ENCODE measurements around the gene SPTLC2. TPM values are rescaled to one million over a fixed set of nuclear protein-coding genes. Genes with fewer than 3 reads are reported as not detected.
A peak's percentile ranks its signal among the peaks of the same experiment; 100 is the strongest.

Gene SPTLC2
- total and polyA plus RNA-seq, 2 of the 13 experiments (the other 11 are each of a cell fraction or from before 2014, with no cell fraction given) = 17.4 to 17.5 TPM

- no peak for ATAC-seq
- no TSS peak for BruUV-seq (replicated peaks)
- CTCF ChIA-PET (ENCODE audit: low intra/inter-chr PET ratio, low total read pairs) = no interaction called here
Measured at GRCh38 chr14:77511486-77512162, 104.8 kb downstream of the SPTLC2 start.

GRCh38 chr14:77509366-77509765 is 107.1 kb downstream of the SPTLC2 start:
- peaks cover 41% of the 10 kb centered on the region for H3K4me1 ChIP-seq (ENCODE audit: insufficient read depth, low read length)
- no peaks in the 10 kb centered on the region for H3K9me3 ChIP-seq (ENCODE audit: low read length)
- 91% methylated on average over 4 of the region's 4 CpGs for WGBS (ENCODE audit: low lambda C conversion rate)
- H4K20me1 ChIP-seq (ENCODE audit: insufficient read depth, low read length) = no peaks in the 10 kb centered on the region
- intact Hi-C loops (cut with micrococcal nuclease; ENCODE audit: unreplicated experiment) = no loop called here
- in situ Hi-C loops (cut with HindIII; ENCODE audit: extremely low pct_ligation_motif_present, low pct_unique_long_range_greater_than_20kb) = no loop called here
- H3K4me2 ChIP-seq (ENCODE audit: low read depth, low read length) = no peak overlapping the region
- CTCF ChIA-PET (ENCODE audit: low intra/inter-chr PET ratio, low total read pairs) = no interaction called here
- no peak overlapping the region for H3K9ac ChIP-seq (ENCODE audit: insufficient read depth, low read depth, low read length)
- ATAC-seq = no peak
- H2AFZ ChIP-seq (ENCODE audit: low read length) = no peak overlapping the region
- peaks cover 4 to 16% of the 10 kb centered on the region in 2 experiments; a peak in 3 of 5 replicates for H3K36me3 ChIP-seq (replicated peaks in 1 of 2; ENCODE audit: control insufficient read depth in 1 of 2, insufficient read depth in 2 of 2, low read length in 2 of 2)
- H3K4me3 ChIP-seq (replicated peaks in 1 of 3; ENCODE audit: insufficient read depth in 1 of 3, low read depth in 2 of 3, low read length in 3 of 3) = no peak overlapping the region
- TF ChIP-seq ZBTB42 (CRISPR knock-in tag; IDR thresholded peaks at IDR 0.05) (no peak), WIZ (CRISPR knock-in tag; IDR thresholded peaks at IDR 0.05) (no peak), IRX3 (CRISPR knock-in tag; IDR thresholded peaks at IDR 0.05; ENCODE audit: borderline replicate concordance, low read depth) (no peak), ZBTB33 (CRISPR knock-in tag; IDR thresholded peaks at IDR 0.05) (no peak), ATF4 (CRISPR knock-in tag; IDR thresholded peaks at IDR 0.05) (no peak), ZNF790 (CRISPR knock-in tag; IDR thresholded peaks at IDR 0.05; ENCODE audit: borderline replicate concordance) (no peak)
- peak overlapping the region; percentile 62 for H3K27ac ChIP-seq (ENCODE audit: extremely low read length, insufficient read depth, low read length)
- no peaks in the 10 kb centered on the region for H3K27me3 ChIP-seq (ENCODE audit: control insufficient read depth in 1 of 2, insufficient read depth in 2 of 2, low read length in 2 of 2)
- no peak for DNase-seq (ENCODE audit: low spot score)
- POLR2A ChIA-PET = interaction anchor here (2.9 kb wide), 1 partner anchor 10 kb away, joined by 22 read pairs; the partner anchor contains the start of gene ISM2
- no TSS peak for BruUV-seq (replicated peaks)
- H3K79me2 ChIP-seq (ENCODE audit: insufficient read depth, low read length) = no peaks in the 10 kb centered on the region
- no peak for FAIRE-seq

More at GRCh38 chr14:77511486-77512162, 104.8 kb downstream of the SPTLC2 start:
- intact Hi-C loops (cut with micrococcal nuclease; ENCODE audit: unreplicated experiment) (no loop called here), in situ Hi-C loops (cut with HindIII; ENCODE audit: extremely low pct_ligation_motif_present, low pct_unique_long_range_greater_than_20kb) (no loop called here)
- H2AFZ ChIP-seq (ENCODE audit: low read length) = no peak overlapping the region
- no peaks in the 10 kb centered on the region for H4K20me1 ChIP-seq (ENCODE audit: insufficient read depth, low read length)
- H3K27ac ChIP-seq (ENCODE audit: extremely low read length, insufficient read depth, low read length) = no peak overlapping the region
- H3K9ac ChIP-seq (ENCODE audit: insufficient read depth, low read depth, low read length) = no peak overlapping the region
- H3K4me3 ChIP-seq (replicated peaks in 1 of 3; ENCODE audit: insufficient read depth in 1 of 3, low read depth in 2 of 3, low read length in 3 of 3) = no peak overlapping the region
- no peaks in the 10 kb centered on the region for H3K27me3 ChIP-seq (ENCODE audit: control insufficient read depth in 1 of 2, insufficient read depth in 2 of 2, low read length in 2 of 2)
- peaks cover 4 to 22% of the 10 kb centered on the region in 2 experiments; a peak in 3 of 5 replicates for H3K36me3 ChIP-seq (replicated peaks in 1 of 2; ENCODE audit: control insufficient read depth in 1 of 2, insufficient read depth in 2 of 2, low read length in 2 of 2)
- 95% methylated on average over 8 of the region's 8 CpGs for WGBS (ENCODE audit: low lambda C conversion rate)
- H3K79me2 ChIP-seq (ENCODE audit: insufficient read depth, low read length) = no peaks in the 10 kb centered on the region
- no peak for DNase-seq (ENCODE audit: low spot score)
- H3K9me3 ChIP-seq (ENCODE audit: low read length) = no peaks in the 10 kb centered on the region
- 0 out of 2 replicates have a peak, but pooled peaks have one; percentile 12 for TF ChIP-seq FOXO4 (CRISPR knock-in tag; conservative IDR thresholded peaks at IDR 0.05)
- no peak for TF ChIP-seq ETV5 (CRISPR knock-in tag; IDR thresholded peaks at IDR 0.05; ENCODE audit: borderline replicate concordance)
- TF ChIP-seq TRIM24 (CRISPR knock-in tag; IDR thresholded peaks at IDR 0.05) = no peak
- TF ChIP-seq ZNF569 (CRISPR knock-in tag; IDR thresholded peaks at IDR 0.05; ENCODE audit: borderline replicate concordance) = no peak
- no peak for TF ChIP-seq MTA3 (CRISPR knock-in tag; IDR thresholded peaks at IDR 0.05)
- H3K4me1 ChIP-seq (ENCODE audit: insufficient read depth, low read length) = peaks cover 29% of the 10 kb centered on the region
- no peak overlapping the region for H3K4me2 ChIP-seq (ENCODE audit: low read depth, low read length)
- POLR2A ChIA-PET = no interaction called here
- no peak for FAIRE-seq
